GM19023 (cell line): ENCODE data around the gene TERB2.
"Not testable (repeated sequence)": the region's sequence is repeated elsewhere in the genome, so short reads cannot be mapped to it uniquely, and the experiment has no call there.

Source experiments
- ATAC-seq: cut with Tn5 transposase; IDR thresholded peaks from one replicate; pipeline ENCODE4 v1.9.1; 2021; ENCODE audit warnings: mild to moderate bottlenecking, moderate library complexity; ENCODE audit not compliant: unreplicated experiment

Gene TERB2

DNA sequence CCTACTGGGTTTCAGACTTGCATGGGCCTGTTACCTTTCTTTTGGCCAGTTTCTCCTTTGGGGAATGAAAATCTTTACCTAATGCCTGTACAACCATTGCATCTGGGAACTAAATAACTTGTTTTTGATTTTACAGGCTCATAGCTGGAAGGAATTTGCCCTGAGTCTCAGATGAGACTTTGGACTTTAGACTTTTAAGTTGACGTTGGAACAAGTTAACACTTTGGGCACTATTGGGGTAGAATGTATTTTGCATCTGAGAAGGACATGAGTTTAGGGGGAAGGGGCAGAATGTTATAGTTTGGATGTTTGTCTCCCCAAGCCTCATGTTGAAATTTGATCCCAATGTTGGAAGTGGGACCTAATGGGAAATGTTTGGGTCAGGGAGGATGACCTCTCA is 44.7 kb downstream of the TERB2 start:
- not testable (repeated sequence) for ATAC-seq

DNA sequence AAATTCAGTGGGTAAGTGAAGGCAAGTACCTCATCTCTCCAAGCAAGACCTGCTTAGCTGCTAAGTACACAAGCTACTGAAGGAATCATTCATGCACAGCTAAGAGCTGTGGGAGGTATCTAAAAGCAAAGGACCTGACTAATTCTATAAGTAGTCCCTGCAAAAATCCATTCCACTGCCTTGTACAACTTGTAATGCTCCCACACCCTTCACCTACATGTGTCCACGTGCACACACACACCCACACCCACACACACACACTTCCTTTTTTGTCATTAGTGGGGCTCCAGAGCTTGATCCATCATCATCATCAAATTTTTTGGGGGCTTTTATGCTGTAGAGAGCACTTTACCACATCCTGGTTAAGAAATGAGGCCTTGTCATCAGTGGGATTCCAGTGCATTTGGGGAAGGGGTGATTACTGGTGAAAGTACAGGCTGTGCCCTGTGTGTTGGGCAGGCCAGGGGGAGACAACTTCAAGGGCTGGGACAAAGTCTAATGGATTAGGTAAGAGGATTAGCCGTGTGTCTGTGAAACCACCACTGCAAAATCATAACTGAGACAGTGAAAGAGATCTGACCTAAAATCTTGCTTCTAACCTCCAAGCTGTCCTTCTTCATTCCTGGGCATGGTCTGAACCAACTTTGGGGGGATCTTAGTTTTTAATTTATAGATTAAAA is 47.4 kb downstream of the TERB2 start:
- peak; percentile 58 for ATAC-seq

GRCh38 chr15:45004590-45005175 is 48.2 kb downstream of the TERB2 start:
- ATAC-seq = not testable (repeated sequence)

DNA sequence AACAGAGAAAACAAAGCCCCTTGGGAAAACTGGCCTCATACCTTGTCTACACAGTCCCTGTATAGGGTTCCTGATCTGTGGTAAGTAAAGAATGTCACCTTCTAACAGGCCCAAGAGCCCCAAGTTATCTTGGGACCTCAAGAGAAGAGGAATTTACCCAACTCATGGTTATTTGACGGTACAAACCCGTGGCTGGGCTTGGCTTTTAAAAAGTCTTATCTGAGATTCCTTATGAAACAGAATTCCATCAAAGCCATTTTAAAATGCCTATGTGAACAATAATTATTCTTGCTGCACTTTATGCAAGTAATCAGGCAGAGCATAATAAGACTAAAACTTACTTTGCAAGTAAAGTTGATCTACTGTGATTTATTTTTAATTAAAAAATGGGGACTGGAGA is 52.6 kb downstream of the TERB2 start:
- no peak for ATAC-seq

DNA sequence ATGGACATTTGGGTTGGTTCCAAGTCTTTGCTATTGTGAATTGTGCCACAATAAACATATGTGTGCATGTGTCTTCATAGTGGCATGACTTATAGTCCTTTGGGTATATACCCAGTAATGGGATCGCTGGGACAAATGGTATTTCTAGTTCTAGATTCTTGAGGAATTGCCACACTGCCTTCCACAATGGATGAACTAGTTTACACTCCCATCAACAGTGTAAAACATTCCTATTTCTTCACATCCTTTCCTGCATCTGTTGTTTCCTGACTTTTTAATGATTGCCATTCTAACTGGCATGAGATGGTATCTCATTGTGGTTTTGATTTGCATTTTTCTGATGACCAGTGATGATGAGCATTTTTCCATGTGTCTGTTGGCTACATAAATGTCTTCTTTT is 58.6 kb downstream of the TERB2 start:
- not testable (repeated sequence) for ATAC-seq

DNA sequence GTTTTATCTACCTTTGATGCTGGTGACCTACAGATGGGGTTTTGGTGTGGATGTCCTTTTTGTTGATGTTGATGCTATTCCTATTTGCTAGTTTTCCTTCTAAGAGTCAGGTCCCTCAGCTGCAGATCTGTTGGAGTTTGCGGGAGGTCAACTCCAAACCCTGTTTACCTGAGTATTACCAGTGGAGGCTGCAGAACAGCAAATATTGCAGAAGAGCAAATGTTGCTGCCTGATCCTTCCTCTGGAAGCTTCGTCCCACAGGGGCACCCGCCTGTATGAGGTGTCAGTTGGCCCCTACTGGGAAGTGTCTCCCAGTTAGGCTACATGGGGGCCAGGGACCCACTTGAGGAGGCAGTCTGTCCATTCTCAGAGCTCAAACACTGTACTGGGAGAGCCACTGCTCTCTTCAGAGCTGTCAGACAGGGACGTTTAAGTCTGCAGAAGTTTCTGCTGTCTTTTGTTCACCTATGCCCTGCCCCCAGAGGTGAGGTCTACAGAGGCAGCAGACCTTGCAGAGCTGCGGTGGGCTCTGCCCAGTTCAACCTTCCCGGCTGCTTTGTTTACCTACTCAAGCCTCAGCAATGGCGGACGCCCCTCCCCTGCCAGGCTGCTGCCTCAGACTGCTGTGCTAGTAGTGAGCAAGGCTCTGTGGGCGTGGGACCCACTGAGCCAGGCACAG is 63.9 kb downstream of the TERB2 start:
- not testable (repeated sequence) for ATAC-seq

GRCh38 chr15:45020901-45021259 is 64.4 kb downstream of the TERB2 start:
- ATAC-seq = not testable (repeated sequence)

DNA sequence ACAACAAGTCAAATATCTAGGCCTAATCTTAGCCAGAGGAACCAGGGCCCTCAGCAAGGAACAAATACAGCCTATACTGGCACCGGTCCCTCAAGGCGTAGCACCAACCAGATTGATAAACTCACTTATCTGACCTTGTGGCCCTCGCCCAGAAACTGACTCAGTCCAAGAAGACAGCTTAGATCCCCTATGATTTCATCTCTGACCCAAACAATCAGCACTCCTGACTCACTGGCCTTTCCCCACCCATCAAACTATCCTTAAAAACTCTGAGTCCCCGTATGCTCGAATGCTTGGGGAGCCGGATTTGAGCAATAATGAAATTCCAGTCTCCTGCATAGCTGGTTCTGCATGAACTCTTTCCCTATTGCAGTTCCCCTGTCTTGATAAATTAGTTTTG is 64.9 kb downstream of the TERB2 start:
- ATAC-seq = no peak

DNA sequence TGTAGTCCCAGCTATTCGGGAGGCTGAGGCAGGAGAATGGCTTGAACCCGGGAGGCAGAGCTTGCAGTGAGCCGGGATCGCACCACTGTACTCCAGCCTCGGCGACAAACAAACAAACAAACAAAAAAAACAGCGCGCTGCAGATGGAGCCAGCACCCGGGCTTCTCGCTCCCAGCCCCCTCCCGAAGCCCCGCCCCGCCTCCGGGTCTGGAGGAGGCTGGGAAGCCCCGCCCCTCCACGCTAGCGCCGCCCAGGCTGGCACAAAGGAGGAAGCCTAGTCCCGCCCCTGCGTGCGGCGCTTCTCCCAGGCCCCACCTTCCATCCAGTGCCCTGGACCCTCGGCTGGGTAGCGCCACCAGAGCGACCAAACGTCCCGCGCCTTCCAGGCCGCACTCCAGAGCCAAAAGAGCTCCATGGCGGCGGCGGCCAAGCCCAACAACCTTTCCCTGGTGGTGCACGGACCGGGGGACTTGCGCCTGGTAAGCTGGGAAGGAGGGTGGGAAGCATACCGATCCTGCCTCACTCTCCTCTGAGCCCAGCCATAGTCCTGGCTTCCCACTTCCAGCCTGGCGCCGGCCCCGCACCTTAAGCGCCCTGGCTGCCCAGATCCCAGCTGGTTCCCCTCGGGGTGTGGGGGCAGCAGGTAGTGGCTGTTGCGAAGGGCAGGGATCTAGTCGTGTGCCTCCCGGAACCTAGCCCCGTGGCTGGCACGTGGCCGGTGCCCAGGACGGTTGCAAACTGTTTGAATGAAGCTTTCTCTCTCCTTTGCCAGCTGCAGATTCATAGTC is 66.6 kb downstream of the TERB2 start, which contains the start of gene SORD:
Gene SORD, plus strand, starts transcription at position 325 of the 788 bp plus-strand sequence. Its CDS starts 89 bp downstream, at position 414.
- ATAC-seq = peak; percentile 97

- no peak for ATAC-seq
Measured at GRCh38 chr15:45023659-45024225, 67.3 kb downstream of the TERB2 start.

GRCh38 chr15:45024649-45025048 is 68.2 kb downstream of the TERB2 start:
- ATAC-seq = not testable (repeated sequence)

- not testable (repeated sequence) for ATAC-seq
Measured at GRCh38 chr15:45025627-45026026, 69.1 kb downstream of the TERB2 start.

- no peak for ATAC-seq
Measured at GRCh38 chr15:45026651-45027190, 70.2 kb downstream of the TERB2 start.

- ATAC-seq = no peak
Measured at GRCh38 chr15:45027220-45027619, 70.7 kb downstream of the TERB2 start.
